Measurements from ENCODE around the gene RASGRF2. TPM values are rescaled to one million over a fixed set of nuclear protein-coding genes. Genes with fewer than 3 reads are reported as not detected.

RASGRF2 gene
- total and polyA plus RNA-seq, 2 of the 8 experiments (the other 6 are each of a cell fraction or from before 2014, with no cell fraction given), result 2.6 to 29.5 TPM

GRCh38 chr5:80960531-80961375 is 590 bp downstream of the RASGRF2 start (continued):
- peak in 1 of 3 experiments; percentile 3; a peak in 1 of 4 replicates for TF ChIP-seq CTCF (IDR thresholded peaks at IDR 0.05; ENCODE audit: control extremely low read depth in 1 of 3, insufficient read depth in 1 of 3, low read depth in 1 of 3, low read length in 3 of 3)
- TF ChIP-seq POLR2AphosphoS5 (IDR thresholded peaks at IDR 0.05; ENCODE audit: low read depth, low read length), result no peak; the same call in 1 of the 2 replicates
- no peak for TF ChIP-seq CBX8 (IDR thresholded peaks at IDR 0.05; ENCODE audit: borderline replicate concordance, low read depth, low read length)
- TF ChIP-seq SIX5 (IDR thresholded peaks at IDR 0.05; ENCODE audit: low read depth, low read length), result no peak
- TF ChIP-seq TAF7 (optimal IDR thresholded peaks at IDR 0.05; ENCODE audit: borderline replicate concordance, low read depth, low read length), result no peak
- no peak for TF ChIP-seq JUN (IDR thresholded peaks at IDR 0.05; ENCODE audit: low read depth, low read length)

All from H1 (cell line).